NCI-H2227 treated with DMSO at 0.1 percent for 48 hours (cell line): ENCODE measurements around the gene PANK4.
"Not testable (repeated sequence)": the region's sequence is repeated elsewhere in the genome, so short reads cannot be mapped to it uniquely, and the experiment has no call there.

Experiments used
- DNase-seq: peaks from one replicate; lab custom pipeline; 2025; lab: John Stamatoyannopoulos, UW

PANK4 gene

DNA sequence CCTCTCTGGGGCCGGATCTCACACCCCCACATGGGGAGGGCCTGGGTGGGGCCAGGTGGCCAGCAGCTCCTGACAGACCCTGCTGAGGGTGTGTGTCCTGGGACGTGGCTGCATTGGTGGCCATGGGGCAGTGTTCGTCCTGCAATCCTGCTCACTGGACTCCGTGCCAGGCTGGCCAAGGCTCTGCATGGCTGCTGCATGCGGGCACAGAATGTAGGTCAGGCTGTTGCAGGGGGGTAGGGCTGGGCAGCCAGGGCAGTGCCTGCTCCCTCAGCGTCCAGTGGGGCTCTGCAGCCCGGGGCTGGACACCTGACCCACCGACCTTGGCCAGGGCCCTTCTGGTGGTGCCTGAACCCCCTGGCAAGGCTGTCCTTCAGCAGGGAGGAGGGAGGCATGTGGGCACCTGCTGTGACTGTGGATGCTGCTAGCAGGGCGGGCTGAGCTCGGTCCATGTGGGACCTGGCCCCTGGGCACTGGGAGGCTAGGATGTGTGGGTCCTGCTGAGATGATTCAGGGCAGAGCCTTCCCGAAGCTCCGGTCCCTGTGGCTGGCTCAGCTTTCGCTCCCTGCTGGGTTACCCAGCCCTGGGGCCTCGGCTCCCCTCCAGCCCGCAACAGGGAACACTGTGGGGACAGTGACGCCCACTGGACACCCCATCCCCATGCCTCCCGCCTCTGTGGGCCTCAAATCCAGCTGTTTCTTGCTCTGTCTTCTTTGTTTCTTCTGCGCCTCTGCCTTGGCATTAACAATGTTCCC lies 65.2 kb downstream of the PANK4 start:
- DNase-seq = no peak

DNA sequence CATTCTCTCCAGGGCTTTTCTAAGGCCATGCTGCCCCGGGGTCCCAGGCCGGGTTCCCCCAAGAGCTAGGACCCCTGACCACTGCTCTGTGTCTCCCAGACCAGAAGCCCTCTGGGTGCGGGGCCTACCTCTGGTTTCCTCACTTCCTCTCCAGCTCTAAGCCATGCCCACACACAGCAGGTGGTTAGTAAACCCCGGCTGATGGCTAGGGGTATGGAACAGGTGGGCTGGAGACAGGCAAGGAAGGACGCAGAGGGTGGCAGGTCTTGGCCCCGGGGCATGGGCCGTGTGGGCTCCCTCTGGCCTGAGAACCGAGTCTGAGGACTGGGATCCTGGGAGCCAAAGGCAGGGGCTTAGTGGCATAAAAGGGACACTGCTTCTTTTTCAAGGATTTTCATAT lies 66.2 kb downstream of the PANK4 start:
- DNase-seq = no peak

DNA sequence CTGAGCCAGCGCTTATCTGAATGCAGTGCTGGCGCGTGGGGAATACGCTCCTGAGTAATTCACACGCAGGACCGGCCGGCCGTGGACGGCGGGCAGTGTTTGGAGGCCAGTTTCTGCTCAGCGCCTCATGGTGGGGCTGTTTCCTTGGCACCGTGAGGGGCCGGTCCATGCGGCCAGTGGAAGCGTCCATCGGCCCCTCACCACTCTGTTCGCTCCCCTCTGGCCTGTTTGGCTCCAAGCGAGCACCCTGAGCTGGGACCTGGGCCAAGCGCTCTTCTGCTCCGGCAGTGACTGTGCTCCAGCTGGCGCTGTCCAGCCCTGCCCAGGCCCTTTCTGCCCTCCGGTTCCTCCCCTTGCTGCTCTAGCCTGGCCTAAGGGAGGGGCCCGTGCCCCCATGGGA lies 66.6 kb downstream of the PANK4 start:
- no peak for DNase-seq

DNA sequence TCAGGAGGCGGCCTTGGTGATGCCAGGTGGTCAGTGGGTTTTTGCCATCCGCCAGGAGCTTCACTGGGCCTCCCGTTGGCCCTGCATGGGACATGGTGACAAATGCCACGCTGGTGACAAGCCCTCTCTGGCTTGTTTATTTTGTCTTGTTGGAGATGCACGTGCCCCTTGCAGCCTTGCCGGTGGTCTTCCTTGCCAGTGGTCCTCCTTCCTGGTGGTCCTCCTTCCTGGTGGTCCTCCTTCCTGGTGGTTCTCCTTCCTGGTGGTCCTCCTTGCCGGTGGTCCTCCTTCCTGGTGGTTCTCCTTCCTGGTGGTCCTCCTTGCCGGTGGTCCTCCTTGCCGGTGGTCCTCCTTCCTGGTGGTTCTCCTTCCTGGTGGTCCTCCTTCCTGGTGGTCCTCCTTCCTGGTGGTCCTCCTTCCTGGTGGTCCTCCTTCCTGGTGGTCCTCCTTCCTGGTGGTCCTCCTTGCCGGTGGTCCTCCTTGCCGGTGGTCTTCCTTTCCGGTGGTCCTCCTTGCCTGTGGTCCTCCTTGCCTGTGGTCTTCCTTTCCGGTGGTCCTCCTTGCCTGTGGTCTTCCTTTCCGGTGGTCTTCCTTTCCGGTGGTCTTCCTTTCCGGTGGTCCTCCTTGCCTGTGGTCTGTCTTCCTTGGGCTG lies 67.2 kb downstream of the PANK4 start:
- not testable (repeated sequence) for DNase-seq

DNA sequence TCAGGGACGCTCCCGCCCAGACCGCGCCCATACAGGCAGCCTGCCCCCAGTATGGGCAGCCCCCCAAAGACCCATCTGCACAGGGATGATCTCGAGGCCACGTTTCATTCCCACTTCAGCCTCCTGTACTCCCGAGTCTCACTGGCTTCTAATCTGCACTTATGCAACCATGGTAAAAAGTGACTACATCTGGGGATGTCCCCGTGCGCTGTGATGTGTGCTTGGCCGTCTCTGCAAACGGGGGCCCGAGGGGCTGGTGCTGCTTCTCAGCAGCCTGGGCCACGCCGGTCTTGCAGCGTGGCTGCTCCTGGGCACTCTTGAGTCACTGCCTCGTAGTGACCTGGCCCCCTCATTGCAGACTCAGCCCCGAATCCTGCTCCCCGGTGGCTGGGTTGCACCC lies 67.7 kb downstream of the PANK4 start:
- no peak for DNase-seq
